GM18951 (cell line): ENCODE data around the gene ARID3B.

ENCODE experiments used
- POLR2A ChIP-seq: IDR thresholded peaks from 4 replicates; pipeline ENCODE4 v1.6.1; 2011; ENCODE audit warnings: mild to moderate bottlenecking; ENCODE audit not compliant: insufficient read length, insufficient read depth; ENCODE audit errors: extremely low read depth
- in situ Hi-C: fragments of 300-500 bp; cut with MboI; formaldehyde crosslinking; loops from one replicate; pipeline ENCODE4 v1.12.0; 2022; ENCODE audit warnings: low sequenced_read_pairs, mixed read lengths, inconsistent platforms; ENCODE audit not compliant: unreplicated experiment

ARID3B gene

GRCh38 chr15:74564182-74564581 is 23.2 kb downstream of the ARID3B start:
- no peak for TF ChIP-seq POLR2A
- in situ Hi-C loops = no loop called here

DNA sequence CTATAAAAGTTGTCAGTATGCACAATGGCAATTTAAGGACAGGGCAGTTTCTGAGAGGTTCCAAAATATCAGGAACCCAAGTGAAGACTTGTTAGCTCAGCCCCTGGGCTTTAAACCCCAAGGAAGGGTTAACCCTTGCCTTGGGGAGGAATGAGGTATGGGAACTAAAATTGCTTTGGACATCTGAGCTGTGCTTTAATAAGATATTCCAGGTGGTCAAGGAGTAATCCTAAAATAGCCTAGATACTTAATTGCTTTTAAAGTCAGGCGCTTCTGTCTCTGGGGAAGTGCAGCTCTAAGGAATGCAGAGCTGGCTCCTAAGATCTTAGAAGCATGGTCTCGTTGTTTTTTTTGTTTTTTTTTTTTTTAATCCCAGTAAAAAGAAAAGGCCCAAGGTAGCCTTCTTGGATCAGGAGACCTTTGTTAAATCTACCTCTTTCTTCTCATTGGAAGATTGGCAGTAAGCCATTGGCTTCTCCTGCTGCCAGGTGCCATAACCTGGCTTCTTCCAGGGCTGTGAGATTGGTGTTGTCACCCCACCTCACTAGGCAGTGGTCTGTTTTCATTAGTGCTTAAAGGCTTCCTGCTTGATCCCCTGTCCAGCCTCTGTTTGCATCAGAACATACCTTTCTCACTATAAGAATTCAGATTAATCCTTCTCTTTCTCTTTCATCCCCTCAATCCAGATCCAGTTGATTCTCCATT is 24.5 kb downstream of the ARID3B start:
- no peak for TF ChIP-seq POLR2A
- in situ Hi-C loops = no loop called here

DNA sequence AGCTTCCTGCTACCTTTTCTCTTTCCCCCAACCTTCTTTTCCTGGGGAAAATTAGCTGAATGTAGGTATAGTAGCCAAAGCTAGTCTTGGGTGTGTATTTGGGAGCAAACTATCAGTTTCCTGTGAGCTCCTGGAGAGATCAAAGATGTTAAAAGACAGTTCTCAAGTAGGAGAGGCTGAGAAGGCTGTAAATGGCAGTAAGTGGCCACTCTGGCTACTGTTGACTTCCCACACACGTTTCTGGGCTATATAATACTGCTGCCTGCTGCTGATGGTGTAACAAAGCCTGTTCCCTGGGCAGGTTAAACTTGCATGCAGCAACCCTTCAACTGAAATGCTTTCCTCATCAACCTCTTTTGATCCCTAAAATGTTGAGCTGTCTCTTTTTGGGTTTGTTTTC is 27.6 kb downstream of the ARID3B start:
- in situ Hi-C loops = no loop called here
- TF ChIP-seq POLR2A = no peak

- no peak for TF ChIP-seq POLR2A
- in situ Hi-C loops = no loop called here
Measured at GRCh38 chr15:74569731-74570070, 28.7 kb downstream of the ARID3B start.

DNA sequence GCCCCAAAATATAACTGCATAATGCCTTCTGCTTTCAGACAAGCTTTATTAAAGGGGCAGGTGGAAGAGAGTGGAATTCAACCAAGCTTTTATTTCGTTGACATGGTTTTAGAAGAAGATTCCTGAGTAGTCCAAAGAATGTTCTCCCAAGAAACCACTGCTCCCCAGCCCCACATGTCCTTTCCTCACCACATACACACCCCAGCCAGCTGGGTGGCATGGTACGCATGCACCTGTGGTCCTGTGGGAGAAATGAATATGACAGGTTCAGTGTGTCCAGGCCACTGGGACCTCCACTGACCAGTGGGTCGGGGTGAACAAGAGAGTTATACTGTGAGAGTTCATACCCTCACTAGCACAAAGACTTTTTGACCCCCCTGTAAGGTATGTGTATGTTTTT is 30.2 kb downstream of the ARID3B start:
- in situ Hi-C loops = no loop called here
- no peak for TF ChIP-seq POLR2A

DNA sequence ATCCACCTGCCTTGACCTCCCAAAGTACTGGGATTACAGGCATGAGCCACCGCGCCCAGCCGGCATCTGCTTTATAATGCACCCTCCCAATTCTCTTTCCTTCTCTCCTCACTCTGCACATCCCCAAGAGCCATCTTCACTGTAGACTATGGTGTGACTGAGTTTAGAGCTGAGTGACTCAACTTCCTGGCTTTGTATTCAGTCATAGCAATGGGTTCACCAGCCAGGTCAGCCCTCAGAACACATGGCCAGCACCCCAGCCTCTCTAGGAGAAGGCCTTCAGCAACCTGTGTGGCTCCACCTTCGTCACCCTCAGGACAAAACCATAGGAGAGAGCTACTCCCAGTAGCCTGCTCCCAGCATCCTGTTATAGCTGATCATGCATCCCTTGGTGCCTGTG is 33.0 kb downstream of the ARID3B start:
- no peak for TF ChIP-seq POLR2A
- in situ Hi-C loops = no loop called here

- TF ChIP-seq POLR2A = no peak
Measured at GRCh38 chr15:74578496-74578994, 37.5 kb downstream of the ARID3B start.

GRCh38 chr15:74579001-74579400 is 38.0 kb downstream of the ARID3B start:
- in situ Hi-C loops = no loop called here
- TF ChIP-seq POLR2A = no peak

More at GRCh38 chr15:74578496-74578994, 37.5 kb downstream of the ARID3B start:
- in situ Hi-C loops = no loop called here

GRCh38 chr15:74580538-74581350 is 39.7 kb downstream of the ARID3B start:
- in situ Hi-C loops = no loop called here
- TF ChIP-seq POLR2A = no peak

DNA sequence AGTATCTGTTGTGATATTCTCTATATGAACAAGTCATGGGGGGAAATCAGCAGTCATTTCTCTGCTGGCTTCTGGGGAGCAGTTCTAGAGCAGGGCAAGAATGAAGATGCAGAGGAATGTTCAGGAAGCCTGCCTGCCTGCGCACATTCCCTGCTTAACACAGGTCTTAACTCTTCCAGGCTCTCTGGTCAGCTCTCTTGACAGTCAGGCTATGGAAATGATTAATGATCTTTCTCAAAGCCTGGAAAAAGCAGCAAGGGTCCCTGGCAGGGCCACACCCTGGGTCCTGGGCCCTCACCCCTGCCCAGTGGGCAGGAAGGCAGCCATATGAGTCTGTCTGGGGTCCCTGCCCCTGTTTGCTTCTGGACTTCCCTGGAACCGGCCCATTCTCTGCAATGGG is 43.2 kb downstream of the ARID3B start:
- TF ChIP-seq POLR2A = no peak
- in situ Hi-C loops = no loop called here

GRCh38 chr15:74584779-74585178 is 43.8 kb downstream of the ARID3B start:
- in situ Hi-C loops = no loop called here
- no peak for TF ChIP-seq POLR2A

DNA sequence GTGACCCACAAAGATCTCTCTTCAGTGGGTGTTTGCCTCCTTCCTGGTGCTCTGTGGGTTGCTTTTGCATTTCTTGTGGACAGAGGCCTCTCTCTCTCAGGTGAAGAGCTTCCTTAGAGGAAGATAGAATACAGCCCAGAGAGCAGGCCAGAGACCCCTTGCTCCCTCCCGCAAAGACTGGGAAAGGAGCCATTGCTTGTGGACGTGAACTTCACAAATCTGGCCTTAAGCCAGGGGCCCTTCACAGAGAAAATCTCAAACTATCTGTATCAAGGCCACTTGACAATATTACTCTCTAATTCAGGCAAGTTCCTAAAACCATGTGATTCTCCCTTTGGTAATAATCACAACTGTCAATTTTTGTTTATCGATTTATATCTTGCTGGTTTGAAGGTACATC is 44.2 kb downstream of the ARID3B start:
- in situ Hi-C loops = no loop called here

DNA sequence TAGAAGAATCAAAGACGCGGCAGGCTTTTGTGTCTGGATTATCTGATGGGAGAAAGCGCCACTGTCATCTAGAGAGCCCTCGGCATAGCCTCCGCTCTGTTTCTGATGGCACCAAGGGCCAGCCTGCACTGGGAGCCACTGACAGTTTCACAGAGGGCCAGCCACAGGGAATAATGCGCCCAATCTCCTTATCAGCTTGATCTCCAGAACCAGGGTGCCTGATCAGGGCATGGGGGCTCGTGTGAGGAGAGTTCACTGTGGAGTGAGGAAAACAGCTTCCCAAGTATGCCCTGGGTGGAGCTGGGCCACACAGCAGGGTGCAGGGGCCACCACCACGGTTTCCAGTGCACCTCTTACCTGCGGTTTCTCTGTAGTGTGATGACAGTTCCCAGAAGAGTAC is 44.8 kb downstream of the ARID3B start:
- in situ Hi-C loops = no loop called here
- TF ChIP-seq POLR2A = no peak

More for the DNA sequence above, 44.2 kb downstream of the ARID3B start:
- TF ChIP-seq POLR2A = no peak

DNA sequence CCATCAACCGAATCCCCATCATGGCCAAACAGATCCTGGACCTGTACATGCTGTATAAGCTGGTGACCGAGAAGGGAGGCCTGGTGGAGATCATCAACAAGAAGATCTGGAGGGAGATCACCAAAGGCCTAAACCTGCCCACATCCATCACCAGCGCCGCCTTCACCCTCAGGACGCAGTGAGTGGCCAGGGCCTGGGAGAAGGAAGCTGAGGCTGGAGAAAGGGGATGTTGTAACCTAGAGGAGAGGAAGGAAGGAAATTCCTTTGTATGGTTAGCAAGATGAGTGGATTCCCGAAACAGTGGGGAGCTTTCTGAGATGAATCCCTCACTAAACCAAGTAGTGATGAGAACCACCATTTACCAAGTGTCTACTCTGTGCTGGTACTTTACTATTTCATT is 48.8 kb downstream of the ARID3B start:
- in situ Hi-C loops = no loop called here

More for the DNA sequence above, 48.8 kb downstream of the ARID3B start:
- TF ChIP-seq POLR2A = no peak
